MM.1S (cell line): ENCODE results near the gene PER2.
A peak's percentile ranks its signal among the peaks of the same experiment; 100 is the strongest.

Experiments
- DNase-seq: peaks from one replicate; pipeline ENCODE4 v3.0.0-alpha.2; 2015
- H2AFZ ChIP-seq: fragments of 300-600 bp; sonication (generic); 2 replicates; pipeline ENCODE4 v1.6.0; 2016; ENCODE audit warnings: antibody characterized with exemption, low read length
- H3F3A ChIP-seq: fragments of 300-600 bp; sonication (generic); 2 replicates; pipeline ENCODE4 v1.6.1; 2016; ENCODE audit warnings: mild to moderate bottlenecking, antibody characterized with exemption, low read length, moderate library complexity, mixed read lengths; ENCODE audit not compliant: insufficient read depth
- H3K27ac ChIP-seq: fragments of 300-600 bp; sonication (generic); 2 replicates; pipeline ENCODE4 v1.5.1; 2016; ENCODE audit warnings: mild to moderate bottlenecking, low read length
- H3K27me3 ChIP-seq: fragments of 300-600 bp; sonication (generic); replicated peaks from 2 replicates; pipeline ENCODE4 v1.6.0; 2016; ENCODE audit warnings: low read length; ENCODE audit not compliant: insufficient read depth
- H3K36me3 ChIP-seq: fragments of 300-600 bp; sonication (generic); replicated peaks from 2 replicates; pipeline ENCODE4 v1.6.1; 2016; ENCODE audit warnings: mild to moderate bottlenecking, low read length, mixed read lengths; ENCODE audit not compliant: insufficient read depth
- H3K4me1 ChIP-seq: fragments of 300-600 bp; sonication (generic); 2 replicates; pipeline ENCODE4 v1.6.1; 2016; ENCODE audit warnings: low read length, mixed read lengths
- H3K4me2 ChIP-seq: fragments of 300-600 bp; sonication (generic); 2 replicates; pipeline ENCODE4 v1.6.0; 2016; ENCODE audit warnings: low read depth, low read length
- H3K4me3 ChIP-seq: fragments of 300-600 bp; sonication (generic); 2 replicates; pipeline ENCODE4 v1.5.1; 2016; ENCODE audit warnings: low read length, mixed read lengths
- H3K79me2 ChIP-seq: fragments of 300-600 bp; sonication (generic); 2 replicates; pipeline ENCODE4 v1.6.1; 2016; ENCODE audit warnings: mixed run types, low read length, mixed read lengths
- H3K9ac ChIP-seq: fragments of 300-600 bp; sonication (generic); 2 replicates; pipeline ENCODE4 v1.6.1; 2016; ENCODE audit warnings: low read length, mixed read lengths
- H3K9me2 ChIP-seq: fragments of 300-600 bp; sonication (generic); replicated peaks from 2 replicates; pipeline ENCODE4 v1.6.1; 2016; ENCODE audit warnings: mild to moderate bottlenecking, low read length, mixed read lengths; ENCODE audit not compliant: insufficient read depth
- H3K9me3 ChIP-seq: fragments of 300-600 bp; sonication (generic); replicated peaks from 2 replicates; pipeline ENCODE4 v1.6.1; 2016; ENCODE audit warnings: mild to moderate bottlenecking, low read length, mixed read lengths; ENCODE audit not compliant: insufficient read depth
- H4K20me1 ChIP-seq: fragments of 300-600 bp; sonication (generic); 2 replicates; pipeline ENCODE4 v1.6.1; 2016; ENCODE audit warnings: mild to moderate bottlenecking, low read length, moderate library complexity, mixed read lengths; ENCODE audit not compliant: insufficient read depth
- EZH2 ChIP-seq: fragments of 300-600 bp; sonication (generic); optimal IDR thresholded peaks from 2 replicates; pipeline ENCODE3; 2017; ENCODE audit warnings: low read depth, mild to moderate bottlenecking, antibody characterized with exemption, low read length, mixed read lengths
- EZH2phosphoT487 ChIP-seq: fragments of 300-600 bp; sonication (generic); IDR thresholded peaks from 2 replicates; pipeline ENCODE4 v1.6.1; 2018; ENCODE audit warnings: antibody characterized with exemption, low read length
- TF ChIP-seq, protein P1 (sequence below): fragments of 300-600 bp; sonication (generic); IDR thresholded peaks from 2 replicates; pipeline ENCODE4 v1.5.1; 2016; ENCODE audit warnings: antibody characterized with exemption, low read length, mixed read lengths

The PER2 gene

DNA sequence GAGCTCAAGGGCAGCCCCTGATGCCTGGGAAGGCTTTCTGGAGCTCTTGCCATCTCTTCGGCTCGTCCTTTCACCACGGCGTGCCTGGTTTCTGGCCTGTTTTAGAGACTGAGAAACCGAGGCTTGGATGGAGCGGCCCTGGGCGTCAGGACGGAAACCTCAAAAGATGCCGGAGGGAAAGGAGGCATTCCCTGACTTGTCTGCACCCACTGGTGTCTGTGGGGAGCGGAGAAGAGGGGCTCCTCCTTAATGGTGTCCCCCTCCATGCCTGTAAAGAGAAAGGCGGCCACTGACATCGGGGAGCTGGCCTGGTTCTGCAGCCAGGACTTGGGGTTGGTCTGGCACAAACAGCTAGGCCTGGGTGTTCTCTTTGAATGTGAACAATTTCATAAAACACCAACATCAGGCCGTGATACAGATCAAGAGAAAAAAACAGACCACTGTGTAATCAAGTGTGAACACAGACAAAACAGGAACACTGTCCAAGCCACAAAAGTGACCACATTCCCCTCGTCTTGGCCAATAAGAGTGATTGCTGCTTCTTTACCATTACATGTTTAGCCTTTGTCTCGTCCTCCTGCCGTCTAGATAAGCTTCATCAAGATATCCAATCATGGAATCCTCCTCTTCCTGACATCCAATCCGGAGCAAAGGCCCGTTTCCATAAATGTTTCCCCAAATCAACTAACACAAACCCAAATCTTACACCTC, 84.3 kb downstream of the PER2 start:
- Histone ChIP-seq H3K27ac (peak overlapping the region; percentile 49; the same call in 1 of the 2 replicates), H3K79me2 (peaks cover 40% of the 10 kb centered on the region)

GRCh38 chr2:238203094-238203972, 85.1 kb downstream of the PER2 start, which contains the start of gene ILKAP:
Gene ILKAP, minus strand, starts transcription at chr2:238203695. Its CDS starts 142 bp downstream, at chr2:238203553.
- TF ChIP-seq EZH2 (no peak), EZH2phosphoT487 (no peak)
- TF ChIP-seq, protein P1, sequence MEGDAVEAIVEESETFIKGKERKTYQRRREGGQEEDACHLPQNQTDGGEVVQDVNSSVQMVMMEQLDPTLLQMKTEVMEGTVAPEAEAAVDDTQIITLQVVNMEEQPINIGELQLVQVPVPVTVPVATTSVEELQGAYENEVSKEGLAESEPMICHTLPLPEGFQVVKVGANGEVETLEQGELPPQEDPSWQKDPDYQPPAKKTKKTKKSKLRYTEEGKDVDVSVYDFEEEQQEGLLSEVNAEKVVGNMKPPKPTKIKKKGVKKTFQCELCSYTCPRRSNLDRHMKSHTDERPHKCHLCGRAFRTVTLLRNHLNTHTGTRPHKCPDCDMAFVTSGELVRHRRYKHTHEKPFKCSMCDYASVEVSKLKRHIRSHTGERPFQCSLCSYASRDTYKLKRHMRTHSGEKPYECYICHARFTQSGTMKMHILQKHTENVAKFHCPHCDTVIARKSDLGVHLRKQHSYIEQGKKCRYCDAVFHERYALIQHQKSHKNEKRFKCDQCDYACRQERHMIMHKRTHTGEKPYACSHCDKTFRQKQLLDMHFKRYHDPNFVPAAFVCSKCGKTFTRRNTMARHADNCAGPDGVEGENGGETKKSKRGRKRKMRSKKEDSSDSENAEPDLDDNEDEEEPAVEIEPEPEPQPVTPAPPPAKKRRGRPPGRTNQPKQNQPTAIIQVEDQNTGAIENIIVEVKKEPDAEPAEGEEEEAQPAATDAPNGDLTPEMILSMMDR = no peak
- DNase-seq = peak; percentile 90
- peak within 1 kb of the TSS; percentile 81 for H3K9ac ChIP-seq
- no peaks in the 10 kb centered on the region for H3F3A ChIP-seq
- H3K36me3 ChIP-seq = no peaks in the 10 kb centered on the region
- H3K27ac ChIP-seq = peak within 1 kb of the TSS; percentile 49; the same call in 1 of the 2 replicates
- H3K9me2 ChIP-seq = no peaks in the 10 kb centered on the region
- peaks cover 48% of the 10 kb centered on the region for H3K79me2 ChIP-seq
- H3K4me1 ChIP-seq = peaks cover 14% of the 10 kb centered on the region
- peak within 1 kb of the TSS; percentile 89 for H3K4me3 ChIP-seq
- H2AFZ ChIP-seq = peak within 1 kb of the TSS; percentile 97
- peaks cover 32% of the 10 kb centered on the region for H4K20me1 ChIP-seq
- no peaks in the 10 kb centered on the region for H3K27me3 ChIP-seq
- H3K9me3 ChIP-seq = no peaks in the 10 kb centered on the region
- H3K4me2 ChIP-seq = peak within 1 kb of the TSS; percentile 96

More for the DNA sequence above, 84.3 kb downstream of the PER2 start:
- Histone ChIP-seq H3K4me1 (peaks cover 14% of the 10 kb centered on the region), H3F3A (no peaks in the 10 kb centered on the region), H3K27me3 (no peaks in the 10 kb centered on the region), H3K9me2 (no peaks in the 10 kb centered on the region), H3K9ac (peak overlapping the region; percentile 81), H3K9me3 (no peaks in the 10 kb centered on the region), H4K20me1 (peaks cover 24% of the 10 kb centered on the region), H3K4me3 (peak overlapping the region; percentile 59), H2AFZ (peak overlapping the region; percentile 97), H3K36me3 (no peaks in the 10 kb centered on the region), H3K4me2 (peak overlapping the region; percentile 96)
- no peak for DNase-seq
- TF ChIP-seq EZH2phosphoT487 (no peak), EZH2 (no peak)
- TF ChIP-seq, protein P1 = no peak

- H3K27ac ChIP-seq = no peak overlapping the region; the same call in 1 of the 2 replicates
- H4K20me1 ChIP-seq = peaks cover 40% of the 10 kb centered on the region
- H3K79me2 ChIP-seq = peaks cover 56% of the 10 kb centered on the region
- peaks cover 10% of the 10 kb centered on the region for H3K4me1 ChIP-seq
- DNase-seq = peak; percentile 39
- peak overlapping the region; percentile 75 for H3K4me2 ChIP-seq
- H3F3A ChIP-seq = no peaks in the 10 kb centered on the region
- H3K4me3 ChIP-seq = peak overlapping the region; percentile 89
- H3K36me3 ChIP-seq = no peaks in the 10 kb centered on the region
- H3K9ac ChIP-seq = peak overlapping the region; percentile 75
- H2AFZ ChIP-seq = no peak overlapping the region
- no peaks in the 10 kb centered on the region for H3K27me3 ChIP-seq
- no peaks in the 10 kb centered on the region for H3K9me2 ChIP-seq
- no peak for TF ChIP-seq EZH2phosphoT487
- no peak for TF ChIP-seq EZH2
- TF ChIP-seq, protein P1 = no peak
- H3K9me3 ChIP-seq = no peaks in the 10 kb centered on the region
Observed at GRCh38 chr2:238202326-238203093, 85.9 kb downstream of the PER2 start.
